ENCODE data around the gene BLCAP. TPM values are rescaled to one million over a fixed set of nuclear protein-coding genes. Genes with fewer than 3 reads are reported as not detected.
A peak's percentile ranks its signal among the peaks of the same experiment; 100 is the strongest.
"Not testable (repeated sequence)": the region's sequence is repeated elsewhere in the genome, so short reads cannot be mapped to it uniquely, and the experiment has no call there.

Gene BLCAP
- total and polyA plus RNA-seq, 4 experiments from 2014 or later, result 63.7 to 97.4 (median 84.6) TPM

- Mint-ChIP-seq H3K4me1 (no peaks in the 10 kb centered on the region), H3K9me3 (peaks cover 0 to 9% (median 0%) of the 10 kb centered on the region in 8 donors), H3K4me3 (no peak overlapping the region), H3K27me3 (peaks cover 5 to 12% of the 10 kb centered on the region in 2 donors), H3K36me3 (no peaks in the 10 kb centered on the region), H3K27ac (no peak overlapping the region)
- ChIA-PET CTCF (ENCODE audit: partially characterized antibody) (no interaction called here), POLR2A (ENCODE audit: partially characterized antibody) (no interaction called here)
- DNase-seq, result no peak
- Histone ChIP-seq H3K4me3 (ENCODE audit: low read length in 2 of 2) (no peak overlapping the region), H3K36me3 (ENCODE audit: insufficient read depth, low read length) (no peaks in the 10 kb centered on the region), H3K9me3 (ENCODE audit: control insufficient read depth in 1 of 2, low read length in 2 of 2) (no peaks in the 10 kb centered on the region), H3K27ac (ENCODE audit: low read depth, low read length) (no peak overlapping the region), H3K4me1 (ENCODE audit: insufficient read depth, low read length) (no peaks in the 10 kb centered on the region), H3K27me3 (ENCODE audit: insufficient read depth, low read length) (no peaks in the 10 kb centered on the region)
- intact Hi-C loops (cut with micrococcal nuclease), result no loop called here
Observed at GRCh38 chr20:37471741-37472235, 55.9 kb downstream of the BLCAP start.

GRCh38 chr20:37470190-37470589 lies 57.5 kb downstream of the BLCAP start:
- H3K9me3 Mint-ChIP-seq; H3K36me3 ChIP-seq (ENCODE audit: insufficient read depth, low read length); H3K4me3 Mint-ChIP-seq; H3K4me1 Mint-ChIP-seq; H3K4me1 ChIP-seq (ENCODE audit: insufficient read depth, low read length); H3K4me3 ChIP-seq (ENCODE audit: low read length in 2 of 2); POLR2A ChIA-PET (ENCODE audit: partially characterized antibody); intact Hi-C loops (cut with micrococcal nuclease); H3K36me3 Mint-ChIP-seq; CTCF ChIA-PET (ENCODE audit: partially characterized antibody); H3K27me3 ChIP-seq (ENCODE audit: insufficient read depth, low read length); H3K27ac Mint-ChIP-seq; DNase-seq; H3K27ac ChIP-seq (ENCODE audit: low read depth, low read length); H3K9me3 ChIP-seq (ENCODE audit: control insufficient read depth in 1 of 2, low read length in 2 of 2): not testable (repeated sequence)
- H3K27me3 Mint-ChIP-seq, result peaks cover 10% of the 10 kb centered on the region in 2 donors

GRCh38 chr20:37469531-37469930 lies 58.1 kb downstream of the BLCAP start:
- Histone ChIP-seq H3K4me3 (ENCODE audit: low read length in 2 of 2) (no peak overlapping the region), H3K27ac (ENCODE audit: low read depth, low read length) (no peak overlapping the region), H3K36me3 (ENCODE audit: insufficient read depth, low read length) (no peaks in the 10 kb centered on the region), H3K9me3 (ENCODE audit: control insufficient read depth in 1 of 2, low read length in 2 of 2) (no peaks in the 10 kb centered on the region), H3K4me1 (ENCODE audit: insufficient read depth, low read length) (no peaks in the 10 kb centered on the region), H3K27me3 (ENCODE audit: insufficient read depth, low read length) (no peaks in the 10 kb centered on the region)
- intact Hi-C loops (cut with micrococcal nuclease), result no loop called here
- Mint-ChIP-seq H3K4me1 (no peaks in the 10 kb centered on the region), H3K36me3 (no peaks in the 10 kb centered on the region), H3K27me3 (peaks cover 8 to 10% of the 10 kb centered on the region in 2 donors), H3K27ac (peak overlapping the region in 2 of 7 donors; percentile 9 to 23), H3K4me3 (peak overlapping the region in 1 of 8 donors; percentile 50), H3K9me3 (peaks cover 0 to 2% (median 0%) of the 10 kb centered on the region in 8 donors)
- DNase-seq, result no peak
- ChIA-PET CTCF (ENCODE audit: partially characterized antibody) (no interaction called here), POLR2A (ENCODE audit: partially characterized antibody) (no interaction called here)

GRCh38 chr20:37468886-37469285 lies 58.8 kb downstream of the BLCAP start:
- Mint-ChIP-seq H3K4me3 (no peak overlapping the region), H3K36me3 (no peaks in the 10 kb centered on the region), H3K27me3 (peaks cover 7 to 10% of the 10 kb centered on the region in 2 donors), H3K4me1 (no peaks in the 10 kb centered on the region), H3K27ac (no peak overlapping the region), H3K9me3 (peaks cover 0 to 2% (median 0%) of the 10 kb centered on the region in 8 donors)
- Histone ChIP-seq H3K4me3 (ENCODE audit: low read length in 2 of 2) (no peak overlapping the region), H3K36me3 (ENCODE audit: insufficient read depth, low read length) (no peaks in the 10 kb centered on the region), H3K9me3 (ENCODE audit: control insufficient read depth in 1 of 2, low read length in 2 of 2) (no peaks in the 10 kb centered on the region), H3K27me3 (ENCODE audit: insufficient read depth, low read length) (no peaks in the 10 kb centered on the region), H3K4me1 (ENCODE audit: insufficient read depth, low read length) (no peaks in the 10 kb centered on the region), H3K27ac (ENCODE audit: low read depth, low read length) (no peak overlapping the region)
- ChIA-PET CTCF (ENCODE audit: partially characterized antibody) (no interaction called here), POLR2A (ENCODE audit: partially characterized antibody) (no interaction called here)
- no peak for DNase-seq
- intact Hi-C loops (cut with micrococcal nuclease), result no loop called here

Other genes with a start within 250 kb of the BLCAP start
- 10 to 100 TPM; 11.1 to 11.9 TPM for gene MANBAL, start 238.2 kb downstream of the BLCAP start, total RNA-seq
- 10 to 100 TPM; 18.6 to 25.3 TPM for gene MANBAL, start 238.2 kb downstream of the BLCAP start, polyA plus RNA-seq
- 1 to 10 TPM; 4.1 to 4.5 TPM for gene SRC, start 181.7 kb downstream of the BLCAP start, total RNA-seq
- gene SRC, start 181.7 kb downstream of the BLCAP start, polyA plus RNA-seq, result under 1 TPM; 0.32 to 0.50 TPM
- not detected for gene NNAT, start 6.6 kb downstream of the BLCAP start, total RNA-seq
- not detected for gene NNAT, start 6.6 kb downstream of the BLCAP start, polyA plus RNA-seq
- gene CTNNBL1, start 166.2 kb upstream of the BLCAP start, total RNA-seq, result 10 to 100 TPM; 41.5 to 45.1 TPM
- 100 to 1,000 TPM in 1 of 2 donors, 10 to 100 TPM in 1; 83.4 to 104 TPM for gene CTNNBL1, start 166.2 kb upstream of the BLCAP start, polyA plus RNA-seq